B cell (primary cell): ENCODE data around the gene MET. TPM values are rescaled to one million over a fixed set of nuclear protein-coding genes. Genes with fewer than 3 reads are reported as not detected.

ENCODE experiments used
- ATAC-seq: fragments of 200-7000 bp; cut with Tn5 transposase; one replicate; pipeline ENCODE4 v1.10.0; 2021; ENCODE audit warnings: low read depth, mild to moderate bottlenecking, moderate number of reproducible peaks, moderate library complexity
- CTCF ChIA-PET: fragments of 350-600 bp; sonication (Branson Sonifier 250); formaldehyde crosslinking; loops from one replicate; lab custom pipeline; 2021; ENCODE audit warnings: antibody characterized with exemption, inconsistent platforms; lab: Charles Lee
- POLR2A ChIA-PET: fragments of 350-600 bp; sonication (Branson Sonifier 250); formaldehyde crosslinking; loops from one replicate; lab custom pipeline; 2021; ENCODE audit warnings: antibody characterized with exemption; lab: Charles Lee
- DNase-seq: peaks from one replicate; pipeline ENCODE4 v3.0.0; 2013
- H2AFZ ChIP-seq: 2 replicates; pipeline ENCODE4 v1.6.1; 2012; ENCODE audit warnings: mild to moderate bottlenecking, low read depth, low read length; ENCODE audit not compliant: insufficient read depth, poor library complexity, severe bottlenecking
- H3K27ac ChIP-seq, 2 donors: 1 replicate in 1 of 2; 2 replicates in 1 of 2; pipeline ENCODE4 v1.5.1; 2012 to 2013; ENCODE audit warnings: low read length in 2 of 2, mild to moderate bottlenecking in 2 of 2, moderate library complexity in 1 of 2
- H3K27me3 ChIP-seq, 4 experiments: fragments of 200-600 bp in 1 of 4; sonication (generic) in 1 of 4; replicated peaks in 1 of 4; 1 replicate in 2 of 4; 2 replicates in 2 of 4; pipeline versions ENCODE4 v1.6.1 to v1.7.0; 2013 to 2016; ENCODE audit warnings: low read length in 3 of 4, mild to moderate bottlenecking in 2 of 4, mixed read lengths in 1 of 4, moderate library complexity in 1 of 4; ENCODE audit not compliant: insufficient read depth in 4 of 4, control insufficient read depth in 3 of 4; ENCODE audit errors: control extremely low read depth in 1 of 4
- H3K36me3 ChIP-seq, 2 experiments: replicated peaks in 1 of 2; 1 replicate in 1 of 2; 2 replicates in 1 of 2; pipeline versions ENCODE4 v1.6.1 to v1.7.1; 2013; ENCODE audit warnings: low read length in 1 of 2; ENCODE audit not compliant: insufficient read depth in 2 of 2, control insufficient read depth in 1 of 2; ENCODE audit errors: control extremely low read depth in 1 of 2, extremely low read depth in 1 of 2
- H3K4me1 ChIP-seq, 2 donors: fragments of 200-600 bp in 1 of 2; sonication (generic) in 1 of 2; 1 replicate in 1 of 2; 2 replicates in 1 of 2; pipeline versions ENCODE4 v1.5.1 to v1.6.1; 2013 to 2017; ENCODE audit warnings: low read length in 2 of 2; ENCODE audit not compliant: control insufficient read depth in 2 of 2, insufficient read depth in 2 of 2
- H3K4me2 ChIP-seq: replicated peaks from 2 replicates; pipeline ENCODE3; 2012; ENCODE audit warnings: mild to moderate bottlenecking, low read depth, low read length; ENCODE audit not compliant: poor library complexity, severe bottlenecking
- H3K4me3 ChIP-seq, 5 experiments: fragments of 200-600 bp in 1 of 5; sonication (generic) in 1 of 5; 1 replicate in 3 of 5; 2 replicates in 2 of 5; pipeline versions ENCODE4 v1.5.1 to v1.7.0; 2011 to 2016; ENCODE audit warnings: low read length in 4 of 5, mild to moderate bottlenecking in 4 of 5, low read depth in 2 of 5, control low read depth in 1 of 5, moderate library complexity in 1 of 5; ENCODE audit not compliant: insufficient read depth in 1 of 5; ENCODE audit errors: control extremely low read depth in 1 of 5, extremely low read depth in 1 of 5
- H3K79me2 ChIP-seq: fragments of 200-600 bp; sonication (generic); one replicate; pipeline ENCODE4 v1.6.0; 2016; ENCODE audit warnings: low read length; ENCODE audit not compliant: control insufficient read depth, insufficient read depth
- H3K9ac ChIP-seq: fragments of 200-600 bp; sonication (generic); 2 replicates; pipeline ENCODE4 v1.6.1; 2017; ENCODE audit warnings: mild to moderate bottlenecking, low read length, moderate library complexity
- H3K9me3 ChIP-seq, 3 donors: one replicate each; pipeline versions ENCODE4 v1.6.1 to v1.7.1; 2013; ENCODE audit warnings: low read length in 2 of 3; ENCODE audit not compliant: control insufficient read depth in 2 of 3, insufficient read depth in 1 of 3; ENCODE audit errors: control extremely low read depth in 1 of 3
- H4K20me1 ChIP-seq: 2 replicates; pipeline ENCODE4 v1.6.0; 2012; ENCODE audit warnings: mild to moderate bottlenecking, low read length; ENCODE audit not compliant: insufficient read depth, control insufficient read depth, poor library complexity, severe bottlenecking
- H3K27ac Mint-ChIP-seq: one replicate; pipeline ENCODE4 v1.8.0; 2021; ENCODE audit warnings: mixed read lengths
- H3K27me3 Mint-ChIP-seq: one replicate; pipeline ENCODE4 v1.8.0; 2021; ENCODE audit warnings: mixed read lengths
- H3K4me1 Mint-ChIP-seq: one replicate; pipeline ENCODE4 v1.8.0; 2021; ENCODE audit warnings: mixed read lengths
- H3K4me3 Mint-ChIP-seq: one replicate; pipeline ENCODE4 v1.8.0; 2021; ENCODE audit warnings: mixed read lengths
- H3K9me3 Mint-ChIP-seq: one replicate; pipeline ENCODE4 v1.8.0; 2022; ENCODE audit warnings: mixed read lengths; ENCODE audit not compliant: insufficient read depth
- EZH2 ChIP-seq: IDR thresholded peaks from 2 replicates; pipeline ENCODE4 v1.6.1; 2012; ENCODE audit warnings: borderline replicate concordance, low read depth, mild to moderate bottlenecking, moderate library complexity, low read length; ENCODE audit not compliant: insufficient read depth, poor library complexity, severe bottlenecking
- WGBS: methylation state at CpG from one replicate; pipeline ENCODE4 v1.1.5; 2013; ENCODE audit warnings: missing lambda C conversion rate; ENCODE audit not compliant: insufficient coverage; 5-methylcytosine and 5-hydroxymethylcytosine counted together
- intact Hi-C: fragments of 100-400 bp; cut with micrococcal nuclease; formaldehyde crosslinking; loops from one replicate; pipeline ENCODE4 v1.10.0; 2022
- polyA plus RNA-seq: library from polyadenylated mRNA; depleted of rRNA; stranded (reverse); fragments of >200 nt; gene quantifications from 2 replicates; pipeline ENCODE4 v1.2.3, GENCODE V29; 2012
- total RNA-seq, 2 donors: library from RNA; stranded (reverse); fragments of 120-200 nt in 1 of 2; gene quantifications; 1 replicate in 1 of 2; 2 replicates in 1 of 2; pipeline versions ENCODE4 v1.2.3 to v1.2.4, GENCODE V29; 2013 to 2022
- TF ChIP-seq, protein P1 (sequence below): fragments of 200-600 bp; IDR thresholded peaks from one replicate; pipeline ENCODE4 v1.8.0; 2022; ENCODE audit warnings: antibody characterized with exemption, mild to moderate bottlenecking

The MET gene
- total and polyA plus RNA-seq, 2 donors (not counting 1 experiment from before 2014, with no cell fraction given), result 0.03 to 0.59 TPM

DNA sequence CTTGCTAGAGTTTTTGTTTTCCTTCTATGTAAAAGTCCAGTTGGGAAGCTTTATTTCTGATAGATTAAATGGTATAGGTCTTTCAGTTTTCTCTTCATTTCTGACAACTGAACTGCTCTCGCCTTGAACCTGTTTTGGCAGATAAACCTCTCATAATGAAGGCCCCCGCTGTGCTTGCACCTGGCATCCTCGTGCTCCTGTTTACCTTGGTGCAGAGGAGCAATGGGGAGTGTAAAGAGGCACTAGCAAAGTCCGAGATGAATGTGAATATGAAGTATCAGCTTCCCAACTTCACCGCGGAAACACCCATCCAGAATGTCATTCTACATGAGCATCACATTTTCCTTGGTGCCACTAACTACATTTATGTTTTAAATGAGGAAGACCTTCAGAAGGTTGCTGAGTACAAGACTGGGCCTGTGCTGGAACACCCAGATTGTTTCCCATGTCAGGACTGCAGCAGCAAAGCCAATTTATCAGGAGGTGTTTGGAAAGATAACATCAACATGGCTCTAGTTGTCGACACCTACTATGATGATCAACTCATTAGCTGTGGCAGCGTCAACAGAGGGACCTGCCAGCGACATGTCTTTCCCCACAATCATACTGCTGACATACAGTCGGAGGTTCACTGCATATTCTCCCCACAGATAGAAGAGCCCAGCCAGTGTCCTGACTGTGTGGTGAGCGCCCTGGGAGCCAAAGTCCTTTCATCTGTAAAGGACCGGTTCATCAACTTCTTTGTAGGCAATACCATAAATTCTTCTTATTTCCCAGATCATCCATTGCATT is 27.1 kb downstream of the MET start:
- no peak overlapping the region for H3K4me2 ChIP-seq
- no peak overlapping the region for H3K27ac ChIP-seq
- H2AFZ ChIP-seq, result no peak overlapping the region
- no peak for ATAC-seq
- peaks cover 0 to 58% (median 21%) of the 10 kb centered on the region in 4 experiments for H3K27me3 ChIP-seq
- CTCF ChIA-PET, result interaction anchor here (1.0 to 1.5 kb wide), 2 partner anchors 9 to 107 kb away, joined by 3 read pairs; no protein-coding TSS in a partner anchor
- Mint-ChIP-seq H3K4me3 (no peak overlapping the region), H3K27ac (no peak overlapping the region), H3K27me3 (peaks cover 43% of the 10 kb centered on the region), H3K4me1 (no peaks in the 10 kb centered on the region), H3K9me3 (no peaks in the 10 kb centered on the region)
- H3K9me3 ChIP-seq, result no peaks in the 10 kb centered on the region
- no peaks in the 10 kb centered on the region for H3K36me3 ChIP-seq
- DNase-seq, result no peak
- peaks cover 0 to 3% of the 10 kb centered on the region in 2 donors for H3K4me1 ChIP-seq
- no peaks in the 10 kb centered on the region for H4K20me1 ChIP-seq
- H3K9ac ChIP-seq, result no peak overlapping the region
- TF ChIP-seq EZH2, result no peak
- TF ChIP-seq, protein P1, sequence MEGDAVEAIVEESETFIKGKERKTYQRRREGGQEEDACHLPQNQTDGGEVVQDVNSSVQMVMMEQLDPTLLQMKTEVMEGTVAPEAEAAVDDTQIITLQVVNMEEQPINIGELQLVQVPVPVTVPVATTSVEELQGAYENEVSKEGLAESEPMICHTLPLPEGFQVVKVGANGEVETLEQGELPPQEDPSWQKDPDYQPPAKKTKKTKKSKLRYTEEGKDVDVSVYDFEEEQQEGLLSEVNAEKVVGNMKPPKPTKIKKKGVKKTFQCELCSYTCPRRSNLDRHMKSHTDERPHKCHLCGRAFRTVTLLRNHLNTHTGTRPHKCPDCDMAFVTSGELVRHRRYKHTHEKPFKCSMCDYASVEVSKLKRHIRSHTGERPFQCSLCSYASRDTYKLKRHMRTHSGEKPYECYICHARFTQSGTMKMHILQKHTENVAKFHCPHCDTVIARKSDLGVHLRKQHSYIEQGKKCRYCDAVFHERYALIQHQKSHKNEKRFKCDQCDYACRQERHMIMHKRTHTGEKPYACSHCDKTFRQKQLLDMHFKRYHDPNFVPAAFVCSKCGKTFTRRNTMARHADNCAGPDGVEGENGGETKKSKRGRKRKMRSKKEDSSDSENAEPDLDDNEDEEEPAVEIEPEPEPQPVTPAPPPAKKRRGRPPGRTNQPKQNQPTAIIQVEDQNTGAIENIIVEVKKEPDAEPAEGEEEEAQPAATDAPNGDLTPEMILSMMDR, result no peak
- H3K79me2 ChIP-seq, result no peaks in the 10 kb centered on the region
- no peak overlapping the region for H3K4me3 ChIP-seq
- 100% methylated on average over 4 of the region's 12 CpGs for WGBS
- intact Hi-C loops, result no loop called here
- POLR2A ChIA-PET, result no interaction called here

DNA sequence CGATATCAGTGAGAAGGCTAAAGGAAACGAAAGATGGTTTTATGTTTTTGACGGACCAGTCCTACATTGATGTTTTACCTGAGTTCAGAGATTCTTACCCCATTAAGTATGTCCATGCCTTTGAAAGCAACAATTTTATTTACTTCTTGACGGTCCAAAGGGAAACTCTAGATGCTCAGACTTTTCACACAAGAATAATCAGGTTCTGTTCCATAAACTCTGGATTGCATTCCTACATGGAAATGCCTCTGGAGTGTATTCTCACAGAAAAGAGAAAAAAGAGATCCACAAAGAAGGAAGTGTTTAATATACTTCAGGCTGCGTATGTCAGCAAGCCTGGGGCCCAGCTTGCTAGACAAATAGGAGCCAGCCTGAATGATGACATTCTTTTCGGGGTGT is 27.7 kb downstream of the MET start:
- H2AFZ ChIP-seq, result no peak overlapping the region
- Mint-ChIP-seq H3K9me3 (no peaks in the 10 kb centered on the region), H3K27me3 (peaks cover 48% of the 10 kb centered on the region), H3K4me1 (no peaks in the 10 kb centered on the region), H3K4me3 (no peak overlapping the region), H3K27ac (no peak overlapping the region)
- no peaks in the 10 kb centered on the region for H3K9me3 ChIP-seq
- ChIA-PET CTCF (interaction anchor here (1.5 kb wide), 1 partner anchor 108 kb away, joined by 3 read pairs; no protein-coding TSS in a partner anchor), POLR2A (no interaction called here)
- WGBS, result 94% methylated on average over 3 of the region's 6 CpGs
- intact Hi-C loops, result no loop called here
- H4K20me1 ChIP-seq, result no peaks in the 10 kb centered on the region
- TF ChIP-seq EZH2, result no peak
- TF ChIP-seq, protein P1, result no peak
- DNase-seq, result no peak
- peaks cover 0 to 58% (median 21%) of the 10 kb centered on the region in 4 experiments for H3K27me3 ChIP-seq
- no peaks in the 10 kb centered on the region for H3K36me3 ChIP-seq
- no peak overlapping the region for H3K4me2 ChIP-seq
- no peak overlapping the region for H3K27ac ChIP-seq
- H3K79me2 ChIP-seq, result no peaks in the 10 kb centered on the region
- H3K9ac ChIP-seq, result no peak overlapping the region
- ATAC-seq, result no peak
- peaks cover 0 to 3% of the 10 kb centered on the region in 2 donors for H3K4me1 ChIP-seq
- no peak overlapping the region for H3K4me3 ChIP-seq
